Neural cell (in vitro differentiated cells): ENCODE measurements around the gene SDC4.

Experiments
- EP300 ChIP-seq: fragments of 450-650 bp; conservative IDR thresholded peaks from 2 replicates; pipeline ENCODE4 v1.6.1; 2014; ENCODE audit warnings: antibody characterized with exemption, mild to moderate bottlenecking, moderate library complexity; ENCODE audit not compliant: poor library complexity, severe bottlenecking
- EZH2 ChIP-seq: fragments of 200-600, 300-800 bp; shearing (Covaris generic), sonication (generic); IDR thresholded peaks from 2 replicates; pipeline ENCODE4 v1.6.1; 2014; ENCODE audit warnings: antibody characterized with exemption, low read length, borderline replicate concordance, mild to moderate bottlenecking; ENCODE audit not compliant: insufficient read depth, poor library complexity, severe bottlenecking
- POLR2AphosphoS5 ChIP-seq: IDR thresholded peaks from 2 replicates; pipeline ENCODE4 v1.6.1; 2012
- RAD21 ChIP-seq: fragments of 450-650 bp; conservative IDR thresholded peaks from 2 replicates; pipeline ENCODE4 v1.6.1; 2014; ENCODE audit warnings: antibody characterized with exemption, mild to moderate bottlenecking, moderate library complexity
- SMC3 ChIP-seq: fragments of 450-650 bp; conservative IDR thresholded peaks from 2 replicates; pipeline ENCODE4 v1.6.1; 2014; ENCODE audit warnings: antibody characterized with exemption, mild to moderate bottlenecking, moderate library complexity; ENCODE audit not compliant: poor library complexity
- TAF1 ChIP-seq: IDR thresholded peaks from 2 replicates; pipeline ENCODE4 v1.6.1; 2012; ENCODE audit warnings: low read depth
- TF ChIP-seq, protein P1 (sequence below): fragments of 450-650 bp; IDR thresholded peaks from 2 replicates; pipeline ENCODE4 v1.5.1; 2014; ENCODE audit warnings: antibody characterized with exemption, mild to moderate bottlenecking, moderate library complexity; ENCODE audit not compliant: poor library complexity, severe bottlenecking
- TF ChIP-seq, protein P2 (sequence below): IDR thresholded peaks from 2 replicates; pipeline ENCODE4 v1.6.1; 2012; ENCODE audit warnings: borderline replicate concordance

DNA sequence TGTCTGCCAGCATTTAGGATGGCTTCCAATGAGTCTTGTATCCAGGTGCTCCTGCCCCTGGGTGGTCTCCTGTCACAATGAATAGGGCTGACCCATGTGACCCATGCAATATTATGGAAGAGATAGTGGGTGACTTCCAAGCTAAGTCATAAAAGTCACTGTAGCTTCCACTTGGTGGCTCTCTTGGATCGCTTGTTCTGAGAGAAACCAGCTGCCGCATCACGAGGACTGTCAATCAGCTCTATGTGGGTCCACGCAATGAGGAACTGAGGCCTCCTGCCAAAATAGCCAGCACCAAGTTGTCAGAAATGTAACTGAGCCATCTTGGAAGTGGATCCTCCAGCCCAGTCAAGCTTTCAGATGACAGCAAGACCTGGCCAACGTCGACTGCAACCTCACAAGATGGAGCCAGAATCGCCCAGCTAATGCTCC is 25.3 kb downstream of the SDC4 start:
- TF ChIP-seq, protein P1, sequence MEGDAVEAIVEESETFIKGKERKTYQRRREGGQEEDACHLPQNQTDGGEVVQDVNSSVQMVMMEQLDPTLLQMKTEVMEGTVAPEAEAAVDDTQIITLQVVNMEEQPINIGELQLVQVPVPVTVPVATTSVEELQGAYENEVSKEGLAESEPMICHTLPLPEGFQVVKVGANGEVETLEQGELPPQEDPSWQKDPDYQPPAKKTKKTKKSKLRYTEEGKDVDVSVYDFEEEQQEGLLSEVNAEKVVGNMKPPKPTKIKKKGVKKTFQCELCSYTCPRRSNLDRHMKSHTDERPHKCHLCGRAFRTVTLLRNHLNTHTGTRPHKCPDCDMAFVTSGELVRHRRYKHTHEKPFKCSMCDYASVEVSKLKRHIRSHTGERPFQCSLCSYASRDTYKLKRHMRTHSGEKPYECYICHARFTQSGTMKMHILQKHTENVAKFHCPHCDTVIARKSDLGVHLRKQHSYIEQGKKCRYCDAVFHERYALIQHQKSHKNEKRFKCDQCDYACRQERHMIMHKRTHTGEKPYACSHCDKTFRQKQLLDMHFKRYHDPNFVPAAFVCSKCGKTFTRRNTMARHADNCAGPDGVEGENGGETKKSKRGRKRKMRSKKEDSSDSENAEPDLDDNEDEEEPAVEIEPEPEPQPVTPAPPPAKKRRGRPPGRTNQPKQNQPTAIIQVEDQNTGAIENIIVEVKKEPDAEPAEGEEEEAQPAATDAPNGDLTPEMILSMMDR, result no peak
- TF ChIP-seq TAF1 (no peak), EZH2 (no peak), RAD21 (no peak), POLR2AphosphoS5 (no peak), EP300 (no peak), SMC3 (no peak)
- TF ChIP-seq, protein P2, sequence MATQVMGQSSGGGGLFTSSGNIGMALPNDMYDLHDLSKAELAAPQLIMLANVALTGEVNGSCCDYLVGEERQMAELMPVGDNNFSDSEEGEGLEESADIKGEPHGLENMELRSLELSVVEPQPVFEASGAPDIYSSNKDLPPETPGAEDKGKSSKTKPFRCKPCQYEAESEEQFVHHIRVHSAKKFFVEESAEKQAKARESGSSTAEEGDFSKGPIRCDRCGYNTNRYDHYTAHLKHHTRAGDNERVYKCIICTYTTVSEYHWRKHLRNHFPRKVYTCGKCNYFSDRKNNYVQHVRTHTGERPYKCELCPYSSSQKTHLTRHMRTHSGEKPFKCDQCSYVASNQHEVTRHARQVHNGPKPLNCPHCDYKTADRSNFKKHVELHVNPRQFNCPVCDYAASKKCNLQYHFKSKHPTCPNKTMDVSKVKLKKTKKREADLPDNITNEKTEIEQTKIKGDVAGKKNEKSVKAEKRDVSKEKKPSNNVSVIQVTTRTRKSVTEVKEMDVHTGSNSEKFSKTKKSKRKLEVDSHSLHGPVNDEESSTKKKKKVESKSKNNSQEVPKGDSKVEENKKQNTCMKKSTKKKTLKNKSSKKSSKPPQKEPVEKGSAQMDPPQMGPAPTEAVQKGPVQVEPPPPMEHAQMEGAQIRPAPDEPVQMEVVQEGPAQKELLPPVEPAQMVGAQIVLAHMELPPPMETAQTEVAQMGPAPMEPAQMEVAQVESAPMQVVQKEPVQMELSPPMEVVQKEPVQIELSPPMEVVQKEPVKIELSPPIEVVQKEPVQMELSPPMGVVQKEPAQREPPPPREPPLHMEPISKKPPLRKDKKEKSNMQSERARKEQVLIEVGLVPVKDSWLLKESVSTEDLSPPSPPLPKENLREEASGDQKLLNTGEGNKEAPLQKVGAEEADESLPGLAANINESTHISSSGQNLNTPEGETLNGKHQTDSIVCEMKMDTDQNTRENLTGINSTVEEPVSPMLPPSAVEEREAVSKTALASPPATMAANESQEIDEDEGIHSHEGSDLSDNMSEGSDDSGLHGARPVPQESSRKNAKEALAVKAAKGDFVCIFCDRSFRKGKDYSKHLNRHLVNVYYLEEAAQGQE, result no peak
